Measurements from ENCODE around the gene HNRNPA2B1. TPM values are rescaled to one million over a fixed set of nuclear protein-coding genes. Genes with fewer than 3 reads are reported as not detected.
"Not testable (repeated sequence)": the region's sequence is repeated elsewhere in the genome, so short reads cannot be mapped to it uniquely, and the experiment has no call there.

HNRNPA2B1 gene
- total RNA-seq, 2 donors from 2014 or later = 447 to 769 TPM

DNA sequence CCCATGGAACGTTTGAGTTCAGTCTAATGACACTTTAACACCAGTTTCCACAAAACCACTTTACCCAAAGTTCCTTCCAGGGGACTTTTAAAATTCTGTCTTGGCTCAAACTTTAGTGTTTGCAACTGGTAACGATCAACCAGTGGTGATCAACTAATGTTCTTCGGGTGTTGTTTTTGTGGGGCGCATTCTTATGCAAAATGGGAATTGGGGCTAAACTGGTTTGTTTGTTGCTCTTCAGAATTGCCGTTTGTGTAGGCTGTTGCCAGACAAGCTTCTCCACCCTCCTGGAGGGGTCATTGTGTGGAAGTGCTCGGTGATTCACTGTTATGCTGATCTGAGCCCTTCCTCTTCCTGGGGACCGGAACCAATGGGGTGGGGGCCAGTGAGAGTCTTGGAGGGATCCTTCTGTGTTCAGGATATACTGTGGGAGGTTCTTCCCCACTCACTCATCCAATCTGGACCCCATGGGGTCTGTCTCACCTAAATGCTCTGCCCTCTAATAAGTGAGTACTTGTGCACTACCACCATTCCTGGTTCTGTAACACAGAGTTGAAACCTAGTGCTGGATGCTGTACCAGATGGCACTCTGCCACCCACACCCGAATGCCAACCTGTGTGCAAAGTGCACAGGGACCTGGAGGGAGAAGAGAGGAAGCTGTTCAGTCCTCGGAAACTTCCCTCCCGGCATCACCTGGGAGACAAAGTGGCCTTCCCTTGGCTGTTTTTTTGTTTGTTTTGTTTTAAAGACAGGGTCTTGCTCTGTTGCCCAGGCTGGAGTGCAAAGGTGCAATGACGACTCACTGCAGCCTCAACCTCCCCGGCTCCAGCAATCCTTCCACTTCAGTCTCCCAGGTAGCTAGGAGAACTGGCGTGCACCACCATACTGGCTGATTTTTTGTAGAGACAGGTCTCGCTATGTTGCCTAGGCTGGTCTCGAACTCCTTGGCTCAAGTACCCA, 46.4 kb downstream of the HNRNPA2B1 start:
- Histone ChIP-seq H3K9me3 (no peaks in the 10 kb centered on the region), H3K4me1 (peaks cover 3% of the 10 kb centered on the region), H3K36me3 (no peaks in the 10 kb centered on the region), H3K4me3 (peak overlapping the region; percentile 66), H3K27me3 (no peaks in the 10 kb centered on the region), H3K9ac (ENCODE audit: low read depth in 2 of 2, low read length in 2 of 2) (peak overlapping the region; percentile 39 to 85), H3K27ac (peak overlapping the region; percentile 55)
- no peak for TF ChIP-seq CTCF (IDR thresholded peaks at IDR 0.05)
- intact Hi-C loops (cut with DNase I) = no loop called here
- peak; percentile 79 for DNase-seq

DNA sequence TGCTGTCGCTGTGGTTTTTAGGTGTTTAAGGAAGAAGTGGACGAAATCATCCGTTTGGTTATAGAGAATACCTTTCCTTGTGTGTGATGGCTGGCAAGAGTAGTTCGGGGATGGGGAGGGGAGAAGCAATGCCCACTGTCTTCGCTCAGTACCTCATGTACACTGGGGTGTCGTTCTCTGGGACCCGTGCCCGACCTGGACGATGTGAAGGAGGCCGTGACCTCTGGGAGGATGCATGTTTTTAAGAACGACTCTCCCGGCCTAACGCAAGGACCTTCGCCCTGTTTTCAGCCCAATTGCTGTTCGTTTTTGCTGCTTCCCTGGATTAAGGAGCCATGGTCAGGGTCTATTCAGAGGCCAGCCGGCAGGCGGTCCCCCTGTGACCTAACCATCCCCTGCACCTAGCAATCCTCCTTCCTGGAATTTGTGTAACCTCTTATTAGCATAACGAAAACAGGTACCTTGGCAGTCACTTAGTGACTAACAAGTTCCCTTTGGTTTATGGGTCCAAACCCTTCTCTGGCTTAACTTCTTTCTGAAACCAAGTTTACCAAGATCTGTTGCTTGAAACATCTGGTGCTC, 47.2 kb downstream of the HNRNPA2B1 start:
- Histone ChIP-seq H3K9me3 (no peaks in the 10 kb centered on the region), H3K27ac (peak overlapping the region; percentile 55), H3K9ac (ENCODE audit: low read depth in 2 of 2, low read length in 2 of 2) (peak overlapping the region; percentile 76 to 85), H3K36me3 (no peaks in the 10 kb centered on the region), H3K27me3 (no peaks in the 10 kb centered on the region), H3K4me3 (peak overlapping the region; percentile 66), H3K4me1 (peaks cover 3% of the 10 kb centered on the region)
- no peak for TF ChIP-seq CTCF (IDR thresholded peaks at IDR 0.05)
- DNase-seq = peak; percentile 48
- intact Hi-C loops (cut with DNase I) = no loop called here

DNA sequence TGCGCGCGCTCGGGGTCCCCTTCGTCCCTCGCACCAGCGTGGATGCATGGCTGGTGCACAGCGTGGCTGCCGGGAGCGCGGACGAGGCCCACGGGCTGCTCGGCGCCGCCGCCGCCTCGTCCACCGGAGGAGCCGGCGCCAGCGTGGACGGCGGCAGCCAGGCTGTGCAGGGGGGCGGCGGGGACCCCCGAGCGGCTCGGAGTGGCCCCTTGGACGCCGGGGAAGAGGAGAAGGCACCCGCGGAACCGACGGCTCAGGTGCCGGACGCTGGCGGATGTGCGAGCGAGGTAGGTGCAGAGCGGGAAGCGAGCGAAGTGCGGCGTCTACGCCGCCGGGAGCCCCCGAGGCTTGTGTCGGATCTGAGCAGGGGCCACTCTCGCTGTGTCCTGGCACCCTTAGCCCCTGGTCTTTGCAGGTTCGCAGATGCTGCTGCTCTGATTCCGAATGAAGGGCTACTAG, 47.7 kb downstream of the HNRNPA2B1 start:
- H3K27me3 ChIP-seq; H3K36me3 ChIP-seq; intact Hi-C loops (cut with DNase I); H3K4me1 ChIP-seq; H3K9me3 ChIP-seq: not testable (repeated sequence)
- H3K27ac ChIP-seq = peak overlapping the region; percentile 55
- peak overlapping the region; percentile 66 for H3K4me3 ChIP-seq
- peak; percentile 32 for DNase-seq
- H3K9ac ChIP-seq (ENCODE audit: low read depth in 2 of 2, low read length in 2 of 2) = peak overlapping the region; percentile 76 to 85

DNA sequence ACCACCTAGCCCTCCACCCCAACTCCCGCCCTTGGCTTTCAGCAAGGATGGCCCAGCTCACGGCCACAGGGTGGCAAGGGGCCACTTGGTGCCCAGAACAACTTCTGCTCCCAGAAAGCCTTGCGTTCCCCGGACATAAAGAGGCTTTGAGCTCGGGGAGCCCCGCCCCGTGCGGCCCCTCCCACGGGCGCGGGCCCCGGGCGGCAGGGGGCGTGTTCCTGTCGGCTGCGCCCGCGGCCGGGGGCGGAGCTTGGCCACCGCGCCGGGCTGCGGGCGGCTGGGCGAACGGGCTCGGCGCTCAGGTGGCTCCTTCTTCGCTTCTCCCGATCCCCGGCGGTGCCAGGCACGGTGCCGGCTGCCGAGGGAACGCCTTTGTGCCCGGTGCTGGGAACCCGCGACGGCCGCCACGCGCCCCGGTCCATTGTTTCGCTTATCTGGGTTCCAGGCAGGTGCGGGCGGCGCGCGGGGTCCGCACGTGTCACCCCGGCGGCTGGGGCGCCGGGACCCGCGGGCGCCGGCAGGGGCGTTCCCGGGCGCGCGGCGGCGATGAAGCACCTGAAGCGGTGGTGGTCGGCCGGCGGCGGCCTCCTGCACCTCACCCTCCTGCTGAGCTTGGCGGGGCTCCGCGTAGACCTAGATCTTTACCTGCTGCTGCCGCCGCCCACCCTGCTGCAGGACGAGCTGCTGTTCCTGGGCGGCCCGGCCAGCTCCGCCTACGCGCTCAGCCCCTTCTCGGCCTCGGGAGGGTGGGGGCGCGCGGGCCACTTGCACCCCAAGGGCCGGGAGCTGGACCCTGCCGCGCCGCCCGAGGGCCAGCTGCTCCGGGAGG, 48.4 kb downstream of the HNRNPA2B1 start, which contains the start of gene NFE2L3:
Gene NFE2L3, plus strand, starts transcription at position 246 of the 829 bp plus-strand sequence. Its CDS starts 301 bp downstream, at position 547.
- no peaks in the 10 kb centered on the region for H3K27me3 ChIP-seq
- H3K9me3 ChIP-seq = no peaks in the 10 kb centered on the region
- H3K4me3 ChIP-seq = peak within 1 kb of the TSS; percentile 66
- intact Hi-C loops (cut with DNase I) = no loop called here
- peaks cover 3% of the 10 kb centered on the region for H3K4me1 ChIP-seq
- DNase-seq = peak; percentile 92
- H3K9ac ChIP-seq (ENCODE audit: low read depth in 2 of 2, low read length in 2 of 2) = peak within 1 kb of the TSS; percentile 76 to 85
- H3K27ac ChIP-seq = peak within 1 kb of the TSS; percentile 55
- TF ChIP-seq CTCF (IDR thresholded peaks at IDR 0.05) = no peak
- H3K36me3 ChIP-seq = no peaks in the 10 kb centered on the region

- Histone ChIP-seq H3K27me3 (peaks cover 3% of the 10 kb centered on the region), H3K4me1 (no peaks in the 10 kb centered on the region), H3K9me3 (no peaks in the 10 kb centered on the region), H3K9ac (ENCODE audit: low read depth in 2 of 2, low read length in 2 of 2) (peak overlapping the region; percentile 65 to 76), H3K36me3 (no peaks in the 10 kb centered on the region), H3K4me3 (peak overlapping the region; percentile 66), H3K27ac (no peak overlapping the region)
- TF ChIP-seq CTCF (IDR thresholded peaks at IDR 0.05) = no peak
- intact Hi-C loops (cut with DNase I) = no loop called here
- no peak for DNase-seq
Observed at GRCh38 chr7:26151650-26151952, 48.9 kb downstream of the HNRNPA2B1 start.
